Keratinocyte (primary cell): Measurements from ENCODE around the gene ATP6V0B. TPM values are rescaled to one million over a fixed set of nuclear protein-coding genes. Genes with fewer than 3 reads are reported as not detected.

Source experiments
- DNase-seq: peaks from one replicate; pipeline ENCODE4 v3.0.0-alpha.2; 2011; ENCODE audit warnings: low read depth, missing footprints, low spot score
- FAIRE-seq: peaks from 2 replicates; lab custom pipeline; 2011; peaks lifted over from hg19 to GRCh38; lab: Jason Lieb, UNC
- H2AFZ ChIP-seq: 2 replicates; pipeline ENCODE4 v1.6.0; 2012; ENCODE audit warnings: low read length, control low read depth, inconsistent platforms; ENCODE audit not compliant: control insufficient read depth
- H3K27ac ChIP-seq: 2 replicates; pipeline ENCODE4 v1.5.1; 2011; ENCODE audit warnings: low read length; ENCODE audit not compliant: control insufficient read depth, insufficient read depth
- H3K27me3 ChIP-seq: 3 replicates; pipeline ENCODE4 v1.6.0; 2011; ENCODE audit warnings: low read length; ENCODE audit not compliant: control insufficient read depth, insufficient read depth; ENCODE audit errors: extremely low read depth
- H3K36me3 ChIP-seq, 2 experiments: 2 replicates in 1 of 2; 3 replicates in 1 of 2; pipeline ENCODE4 v1.5.1; 2011; ENCODE audit warnings: low read length in 2 of 2, mild to moderate bottlenecking in 1 of 2; ENCODE audit not compliant: control insufficient read depth in 2 of 2, insufficient read depth in 2 of 2; ENCODE audit errors: extremely low read depth in 1 of 2
- H3K4me1 ChIP-seq: 3 replicates; pipeline ENCODE4 v1.5.1; 2011; ENCODE audit warnings: low read length; ENCODE audit not compliant: control insufficient read depth, insufficient read depth; ENCODE audit errors: extremely low read depth
- H3K4me2 ChIP-seq: 3 replicates; pipeline ENCODE4 v1.6.0; 2011; ENCODE audit warnings: low read depth, low read length; ENCODE audit not compliant: control insufficient read depth, insufficient read depth; ENCODE audit errors: extremely low read depth
- H3K4me3 ChIP-seq, 3 experiments: fragments of 200-600 bp in 1 of 3; sonication (generic) in 1 of 3; 2 replicates in 2 of 3; 3 replicates in 1 of 3; pipeline ENCODE4 v1.5.1; 2011 to 2016; ENCODE audit warnings: low read length in 3 of 3, mild to moderate bottlenecking in 3 of 3, control low read depth in 2 of 3, inconsistent platforms in 1 of 3, low read depth in 1 of 3, mixed read lengths in 1 of 3, mixed run types in 1 of 3, moderate library complexity in 1 of 3; ENCODE audit not compliant: control insufficient read depth in 2 of 3, insufficient read depth in 2 of 3; ENCODE audit errors: extremely low read depth in 1 of 3
- H3K79me2 ChIP-seq: 2 replicates; pipeline ENCODE4 v1.6.0; 2012; ENCODE audit warnings: low read length; ENCODE audit not compliant: control insufficient read depth, insufficient read depth
- H3K9ac ChIP-seq: 3 replicates; pipeline ENCODE4 v1.6.0; 2011; ENCODE audit warnings: low read length; ENCODE audit not compliant: control insufficient read depth, insufficient read depth; ENCODE audit errors: extremely low read depth
- H3K9me1 ChIP-seq: 3 replicates; pipeline ENCODE4 v1.6.0; 2011; ENCODE audit warnings: low read length; ENCODE audit not compliant: control insufficient read depth, insufficient read depth; ENCODE audit errors: extremely low read depth
- H3K9me3 ChIP-seq: 2 replicates; pipeline ENCODE4 v1.5.1; 2012; ENCODE audit warnings: low read depth, low read length; ENCODE audit not compliant: control insufficient read depth
- H4K20me1 ChIP-seq: 3 replicates; pipeline ENCODE4 v1.6.0; 2011; ENCODE audit warnings: low read length; ENCODE audit not compliant: control insufficient read depth, insufficient read depth; ENCODE audit errors: extremely low read depth
- CTCF ChIP-seq, 3 experiments: IDR thresholded peaks in 1 of 3; conservative IDR thresholded peaks in 1 of 3; optimal IDR thresholded peaks in 1 of 3; 2 replicates in 2 of 3; 3 replicates in 1 of 3; pipeline versions ENCODE3 to v1.5.1; 2011; ENCODE audit warnings: low read length in 3 of 3, mild to moderate bottlenecking in 3 of 3, moderate library complexity in 2 of 3, control low read depth in 1 of 3, inconsistent platforms in 1 of 3; ENCODE audit not compliant: insufficient read depth in 2 of 3; ENCODE audit errors: extremely low read depth in 1 of 3
- EZH2 ChIP-seq: IDR thresholded peaks from one replicate; pipeline ENCODE4 v1.6.1; 2012; ENCODE audit warnings: inconsistent platforms, mild to moderate bottlenecking, low read length, moderate library complexity
- dilution Hi-C: fragments of 300-500 bp; cut with MboI; formaldehyde crosslinking; loops from one replicate; pipeline ENCODE4 v1.7.0; 2020; ENCODE audit warnings: low sequenced_read_pairs; ENCODE audit not compliant: extremely low pct_ligation_motif_present
- polyA plus RNA-seq, 5 experiments: library from polyadenylated mRNA; depleted of rRNA in 3 of 5; stranded (reverse) in 3 of 5; stranded (forward) in 1 of 5; unstranded in 1 of 5; fragments of >200 nt; gene quantifications; 1 replicate in 1 of 5; 2 replicates in 3 of 5; 3 replicates in 1 of 5; pipeline versions ENCODE4 v1.2.1 to v1.2.3, GENCODE V29; 2011 to 2012; ENCODE audit warnings: missing spikeins in 2 of 5, low read depth in 1 of 5, low replicate concordance in 1 of 5

Gene ATP6V0B
- polyA plus RNA-seq, 1 donor (not counting 4 experiments of a cell fraction or from before 2014, with no cell fraction given) = 195 TPM

- dilution Hi-C loops = no loop called here
- TF ChIP-seq EZH2 (no peak), CTCF (optimal IDR thresholded peaks at IDR 0.05 in 1 of 3, IDR thresholded peaks at IDR 0.05 in 1 of 3, conservative IDR thresholded peaks at IDR 0.05 in 1 of 3; ENCODE audit: extremely low read depth in 1 of 3, insufficient read depth in 2 of 3, low read length in 3 of 3) (no peak)
- DNase-seq (no peak), FAIRE-seq (no peak)
- Histone ChIP-seq H4K20me1 (no peaks in the 10 kb centered on the region), H3K9ac (no peak overlapping the region), H3K9me3 (no peaks in the 10 kb centered on the region), H3K4me1 (peaks cover 18% of the 10 kb centered on the region), H3K9me1 (peaks cover 2% of the 10 kb centered on the region), H3K4me3 (no peak overlapping the region), H2AFZ (no peak overlapping the region), H3K27ac (no peak overlapping the region), H3K79me2 (no peaks in the 10 kb centered on the region), H3K4me2 (no peak overlapping the region), H3K36me3 (peaks cover 4 to 21% of the 10 kb centered on the region in 2 experiments), H3K27me3 (no peaks in the 10 kb centered on the region)
Observed at GRCh38 chr1:44024031-44024902, 49.5 kb downstream of the ATP6V0B start.

DNA sequence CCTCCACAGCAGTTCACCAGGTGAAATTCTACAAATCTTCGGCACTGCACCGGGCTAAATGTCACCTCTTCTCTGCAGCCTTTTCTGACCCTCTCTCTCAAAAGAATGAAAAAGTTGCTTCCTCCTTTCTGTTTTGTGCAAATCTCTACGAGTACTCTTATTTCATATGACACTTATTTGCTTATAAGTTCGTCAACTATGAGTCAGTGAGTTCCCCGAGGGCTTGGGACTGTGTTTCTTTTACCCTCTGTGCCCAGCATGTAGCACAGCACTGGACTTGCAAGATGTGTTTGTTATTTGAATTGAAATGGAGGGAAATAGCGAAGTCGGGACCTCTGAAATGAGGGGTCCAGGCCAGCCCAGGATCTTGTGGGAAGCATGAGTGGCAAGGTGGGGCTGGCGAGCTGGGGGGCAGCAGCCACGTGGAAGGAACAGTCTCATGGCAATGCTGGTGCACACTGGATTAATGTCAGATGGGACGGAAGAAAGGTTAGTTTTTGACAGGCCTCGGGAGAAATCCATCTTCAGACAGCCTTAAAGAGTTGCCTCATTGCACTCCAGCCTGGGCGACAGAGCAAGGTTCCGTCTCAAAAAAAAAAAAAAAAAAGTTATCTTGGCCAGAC, 50.3 kb downstream of the ATP6V0B start:
- H3K9me1 ChIP-seq = peaks cover 2% of the 10 kb centered on the region
- no peak overlapping the region for H3K27ac ChIP-seq
- no peak for DNase-seq
- no peak overlapping the region for H3K4me3 ChIP-seq
- dilution Hi-C loops = no loop called here
- no peaks in the 10 kb centered on the region for H3K9me3 ChIP-seq
- peaks cover 4 to 20% of the 10 kb centered on the region in 2 experiments for H3K36me3 ChIP-seq
- TF ChIP-seq EZH2 = no peak
- TF ChIP-seq CTCF (optimal IDR thresholded peaks at IDR 0.05 in 1 of 3, IDR thresholded peaks at IDR 0.05 in 1 of 3, conservative IDR thresholded peaks at IDR 0.05 in 1 of 3; ENCODE audit: extremely low read depth in 1 of 3, insufficient read depth in 2 of 3, low read length in 3 of 3) = no peak
- no peak for FAIRE-seq
- H3K27me3 ChIP-seq = no peaks in the 10 kb centered on the region
- H3K9ac ChIP-seq = no peak overlapping the region
- no peak overlapping the region for H2AFZ ChIP-seq
- no peaks in the 10 kb centered on the region for H4K20me1 ChIP-seq
- H3K79me2 ChIP-seq = no peaks in the 10 kb centered on the region
- peaks cover 24% of the 10 kb centered on the region for H3K4me1 ChIP-seq
- no peak overlapping the region for H3K4me2 ChIP-seq
